Measurements from ENCODE around the gene NAA16.

Gene NAA16

DNA sequence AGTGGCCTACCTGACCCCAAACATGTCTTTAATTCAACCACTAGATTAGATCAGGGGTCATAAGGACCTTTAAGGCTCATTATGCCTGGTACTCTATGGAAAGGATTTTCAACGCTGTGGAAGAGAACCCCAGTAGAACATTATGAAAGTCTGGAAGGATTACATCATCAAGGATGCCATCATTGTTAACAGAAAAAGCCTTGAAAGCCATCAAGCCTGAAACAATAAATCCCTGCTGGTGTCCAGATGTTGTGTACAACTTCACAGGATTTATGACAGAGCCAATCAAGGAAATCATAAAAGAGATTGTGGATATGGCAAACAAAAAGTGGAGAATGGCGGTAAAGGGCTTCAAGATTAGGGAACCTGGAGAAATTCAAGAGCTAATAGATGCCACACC, 59.7 kb downstream of the NAA16 start:
- Histone ChIP-seq H3K36me3 (ENCODE audit: insufficient read depth, low read length) (peaks cover 82% of the 10 kb centered on the region), H3K79me2 (ENCODE audit: insufficient read depth, low read length) (no peaks in the 10 kb centered on the region), H3K4me2 (ENCODE audit: low read depth, low read length, poor library complexity, severe bottlenecking) (no peak overlapping the region), H3K4me1 (ENCODE audit: insufficient read depth, low read length, poor library complexity, severe bottlenecking) (no peaks in the 10 kb centered on the region), H3K9me2 (replicated peaks; ENCODE audit: low read depth, low read length) (no peaks in the 10 kb centered on the region), H3K4me3 (ENCODE audit: low read length, poor library complexity, severe bottlenecking) (no peak overlapping the region), H4K20me1 (ENCODE audit: insufficient read depth, low read length, poor library complexity, severe bottlenecking) (no peaks in the 10 kb centered on the region), H3K9ac (ENCODE audit: low read depth, low read length, poor library complexity, severe bottlenecking) (no peak overlapping the region), H3K27me3 (ENCODE audit: insufficient read depth, low read length, poor library complexity, severe bottlenecking) (no peaks in the 10 kb centered on the region), H2AFZ (ENCODE audit: low read length) (no peak overlapping the region), H3K9me3 (ENCODE audit: insufficient read depth, low read depth, low read length) (no peaks in the 10 kb centered on the region), H3F3A (ENCODE audit: low read depth) (no peaks in the 10 kb centered on the region)
- TF ChIP-seq CTCF (conservative IDR thresholded peaks at IDR 0.05; ENCODE audit: low read length) = no peak
- no peak for TF ChIP-seq EZH2phosphoT487 (IDR thresholded peaks at IDR 0.05; ENCODE audit: borderline replicate concordance)

DNA sequence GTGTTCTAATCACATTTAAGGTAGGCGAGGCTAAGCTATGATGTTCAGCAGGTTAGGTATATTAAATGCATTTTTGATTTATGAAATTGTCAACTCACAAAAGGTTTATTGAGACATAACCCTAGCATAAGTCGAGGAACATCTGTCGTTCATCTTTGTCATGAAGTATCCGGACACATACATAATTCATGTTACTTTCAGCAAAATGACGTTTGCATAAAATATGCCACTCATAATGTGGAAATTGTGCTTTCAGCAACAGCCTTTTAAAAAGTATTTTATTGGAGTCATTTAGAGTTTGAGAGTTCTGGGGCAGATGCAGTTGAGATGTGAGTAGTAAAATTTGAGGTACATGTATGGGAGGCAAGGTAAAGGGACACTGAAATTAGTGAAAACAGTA, 66.4 kb downstream of the NAA16 start:
- no peaks in the 10 kb centered on the region for H3K79me2 ChIP-seq (ENCODE audit: insufficient read depth, low read length)
- no peaks in the 10 kb centered on the region for H3K27me3 ChIP-seq (ENCODE audit: insufficient read depth, low read length, poor library complexity, severe bottlenecking)
- TF ChIP-seq EZH2phosphoT487 (IDR thresholded peaks at IDR 0.05; ENCODE audit: borderline replicate concordance) = no peak
- no peak for TF ChIP-seq CTCF (conservative IDR thresholded peaks at IDR 0.05; ENCODE audit: low read length)
- no peaks in the 10 kb centered on the region for H3K9me2 ChIP-seq (replicated peaks; ENCODE audit: low read depth, low read length)
- no peaks in the 10 kb centered on the region for H4K20me1 ChIP-seq (ENCODE audit: insufficient read depth, low read length, poor library complexity, severe bottlenecking)
- H2AFZ ChIP-seq (ENCODE audit: low read length) = no peak overlapping the region
- H3K36me3 ChIP-seq (ENCODE audit: insufficient read depth, low read length) = peaks cover 37% of the 10 kb centered on the region; the same call in 1 of the 2 replicates
- no peak overlapping the region for H3K9ac ChIP-seq (ENCODE audit: low read depth, low read length, poor library complexity, severe bottlenecking)
- H3K4me2 ChIP-seq (ENCODE audit: low read depth, low read length, poor library complexity, severe bottlenecking) = no peak overlapping the region
- no peak overlapping the region for H3K4me3 ChIP-seq (ENCODE audit: low read length, poor library complexity, severe bottlenecking)
- no peaks in the 10 kb centered on the region for H3K4me1 ChIP-seq (ENCODE audit: insufficient read depth, low read length, poor library complexity, severe bottlenecking)
- H3K9me3 ChIP-seq (ENCODE audit: insufficient read depth, low read depth, low read length) = no peaks in the 10 kb centered on the region
- no peaks in the 10 kb centered on the region for H3F3A ChIP-seq (ENCODE audit: low read depth)

- Histone ChIP-seq H3K4me3 (ENCODE audit: low read length, poor library complexity, severe bottlenecking) (no peak overlapping the region), H3F3A (ENCODE audit: low read depth) (no peaks in the 10 kb centered on the region), H3K4me1 (ENCODE audit: insufficient read depth, low read length, poor library complexity, severe bottlenecking) (no peaks in the 10 kb centered on the region), H3K27me3 (ENCODE audit: insufficient read depth, low read length, poor library complexity, severe bottlenecking) (no peaks in the 10 kb centered on the region), H3K79me2 (ENCODE audit: insufficient read depth, low read length) (no peaks in the 10 kb centered on the region), H3K36me3 (ENCODE audit: insufficient read depth, low read length) (no peaks in the 10 kb centered on the region), H3K9me2 (replicated peaks; ENCODE audit: low read depth, low read length) (no peaks in the 10 kb centered on the region), H3K4me2 (ENCODE audit: low read depth, low read length, poor library complexity, severe bottlenecking) (no peak overlapping the region), H2AFZ (ENCODE audit: low read length) (no peak overlapping the region), H3K9ac (ENCODE audit: low read depth, low read length, poor library complexity, severe bottlenecking) (no peak overlapping the region), H4K20me1 (ENCODE audit: insufficient read depth, low read length, poor library complexity, severe bottlenecking) (no peaks in the 10 kb centered on the region), H3K9me3 (ENCODE audit: insufficient read depth, low read depth, low read length) (no peaks in the 10 kb centered on the region)
- TF ChIP-seq CTCF (conservative IDR thresholded peaks at IDR 0.05; ENCODE audit: low read length) = no peak
- TF ChIP-seq EZH2phosphoT487 (IDR thresholded peaks at IDR 0.05; ENCODE audit: borderline replicate concordance) = no peak
Observed at GRCh38 chr13:41382431-41382830, 71.4 kb downstream of the NAA16 start.

Measured in Loucy (cell line).